BE2C (cell line): Measurements from ENCODE around the gene PAX9. TPM values are rescaled to one million over a fixed set of nuclear protein-coding genes. Genes with fewer than 3 reads are reported as not detected.

Source experiments
- DNase-seq: peaks from one replicate; pipeline ENCODE4 v3.0.0-alpha.2; 2020
- H3K27me3 ChIP-seq: fragments of 250-450 bp; sonication (Bioruptor Pico); 2 replicates; pipeline ENCODE4 v1.5.1; 2020; ENCODE audit warnings: mild to moderate bottlenecking
- H3K36me3 ChIP-seq: fragments of 250-450 bp; sonication (Bioruptor Pico); 2 replicates; pipeline ENCODE4 v1.5.1; 2020; ENCODE audit warnings: mild to moderate bottlenecking
- H3K4me1 ChIP-seq: fragments of 250-450 bp; sonication (Bioruptor Pico); 2 replicates; pipeline ENCODE4 v1.5.1; 2020
- H3K4me3 ChIP-seq: 2 replicates; pipeline ENCODE4 v1.5.1; 2011; ENCODE audit warnings: low read depth, low read length
- H3K9me3 ChIP-seq: fragments of 250-450 bp; sonication (Bioruptor Pico); 2 replicates; pipeline ENCODE4 v1.5.1; 2020
- polyA plus RNA-seq: library from polyadenylated mRNA; unstranded; fragments of >200 nt; gene quantifications from one replicate; pipeline ENCODE4 v1.2.1, GENCODE V29; 2012; ENCODE audit warnings: low read depth, missing spikeins; ENCODE audit not compliant: insufficient read length, insufficient read depth
- TF ChIP-seq, protein P1 (sequence below): IDR thresholded peaks from 2 replicates; pipeline ENCODE4 v1.5.1; 2012; ENCODE audit warnings: mild to moderate bottlenecking, low read depth, low read length

PAX9 gene
- polyA plus RNA-seq = not detected

- Histone ChIP-seq H3K4me1 (no peaks in the 10 kb centered on the region), H3K9me3 (no peaks in the 10 kb centered on the region), H3K36me3 (no peaks in the 10 kb centered on the region), H3K27me3 (peaks cover 98% of the 10 kb centered on the region), H3K4me3 (no peak within 1 kb of the TSS)
- TF ChIP-seq, protein P1, sequence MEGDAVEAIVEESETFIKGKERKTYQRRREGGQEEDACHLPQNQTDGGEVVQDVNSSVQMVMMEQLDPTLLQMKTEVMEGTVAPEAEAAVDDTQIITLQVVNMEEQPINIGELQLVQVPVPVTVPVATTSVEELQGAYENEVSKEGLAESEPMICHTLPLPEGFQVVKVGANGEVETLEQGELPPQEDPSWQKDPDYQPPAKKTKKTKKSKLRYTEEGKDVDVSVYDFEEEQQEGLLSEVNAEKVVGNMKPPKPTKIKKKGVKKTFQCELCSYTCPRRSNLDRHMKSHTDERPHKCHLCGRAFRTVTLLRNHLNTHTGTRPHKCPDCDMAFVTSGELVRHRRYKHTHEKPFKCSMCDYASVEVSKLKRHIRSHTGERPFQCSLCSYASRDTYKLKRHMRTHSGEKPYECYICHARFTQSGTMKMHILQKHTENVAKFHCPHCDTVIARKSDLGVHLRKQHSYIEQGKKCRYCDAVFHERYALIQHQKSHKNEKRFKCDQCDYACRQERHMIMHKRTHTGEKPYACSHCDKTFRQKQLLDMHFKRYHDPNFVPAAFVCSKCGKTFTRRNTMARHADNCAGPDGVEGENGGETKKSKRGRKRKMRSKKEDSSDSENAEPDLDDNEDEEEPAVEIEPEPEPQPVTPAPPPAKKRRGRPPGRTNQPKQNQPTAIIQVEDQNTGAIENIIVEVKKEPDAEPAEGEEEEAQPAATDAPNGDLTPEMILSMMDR = no peak
- peak; percentile 43 for DNase-seq
Observed at GRCh38 chr14:36661506-36662257, at the start of gene PAX9. Gene PAX9, plus strand, starts transcription at chr14:36661860. Its CDS starts 230 bp downstream, at chr14:36662090.

GRCh38 chr14:36617824-36618223 lies 43.8 kb upstream of the PAX9 start:
- H3K9me3 ChIP-seq = no peaks in the 10 kb centered on the region
- no peaks in the 10 kb centered on the region for H3K36me3 ChIP-seq
- H3K27me3 ChIP-seq = no peaks in the 10 kb centered on the region
- no peak for DNase-seq
- H3K4me1 ChIP-seq = no peaks in the 10 kb centered on the region
- H3K4me3 ChIP-seq = no peak overlapping the region
- TF ChIP-seq, protein P1 = no peak

DNA sequence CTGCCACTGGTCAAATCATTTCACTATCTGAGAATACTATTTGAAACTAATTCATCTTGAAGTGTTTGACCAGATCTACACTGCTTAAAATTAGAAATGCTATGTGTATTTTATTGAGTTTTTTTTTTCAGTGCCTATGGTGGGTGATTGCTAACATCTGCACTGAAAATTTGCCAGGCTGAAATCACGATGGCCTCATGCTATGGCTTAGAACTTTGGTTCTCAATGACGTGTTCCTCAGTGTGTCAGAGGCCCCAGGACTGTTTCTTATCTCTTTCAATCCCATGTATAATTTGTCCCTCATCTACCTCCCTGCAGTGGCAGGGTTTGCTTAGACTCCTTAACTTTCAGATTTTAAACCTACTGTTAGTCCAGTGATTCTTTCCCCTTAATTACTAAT lies 43.0 kb upstream of the PAX9 start:
- Histone ChIP-seq H3K27me3 (no peaks in the 10 kb centered on the region), H3K36me3 (no peaks in the 10 kb centered on the region), H3K4me3 (no peak overlapping the region), H3K9me3 (no peaks in the 10 kb centered on the region), H3K4me1 (no peaks in the 10 kb centered on the region)
- no peak for DNase-seq
- TF ChIP-seq, protein P1 = no peak

DNA sequence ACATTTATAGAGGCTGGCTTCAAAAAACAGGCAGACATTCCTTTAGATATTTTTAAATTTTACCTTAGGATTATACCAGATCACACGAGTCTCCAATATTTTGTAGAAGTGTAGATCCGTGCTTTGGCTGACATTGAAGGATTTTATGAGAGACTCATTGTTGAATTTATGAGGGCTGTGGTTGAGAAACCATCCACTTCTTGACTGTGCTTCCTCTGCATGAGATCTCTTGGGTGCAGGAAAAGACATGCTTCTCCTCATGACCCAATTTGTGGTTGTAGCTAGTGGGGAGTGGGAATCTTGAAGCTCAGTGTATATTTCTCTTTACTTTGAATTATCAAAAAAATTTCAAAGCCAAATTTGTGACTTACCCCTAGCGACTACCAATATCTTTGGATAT lies 42.5 kb upstream of the PAX9 start:
- no peaks in the 10 kb centered on the region for H3K27me3 ChIP-seq
- H3K4me3 ChIP-seq = no peak overlapping the region
- TF ChIP-seq, protein P1 = no peak
- no peaks in the 10 kb centered on the region for H3K36me3 ChIP-seq
- H3K4me1 ChIP-seq = no peaks in the 10 kb centered on the region
- no peak for DNase-seq
- no peaks in the 10 kb centered on the region for H3K9me3 ChIP-seq

DNA sequence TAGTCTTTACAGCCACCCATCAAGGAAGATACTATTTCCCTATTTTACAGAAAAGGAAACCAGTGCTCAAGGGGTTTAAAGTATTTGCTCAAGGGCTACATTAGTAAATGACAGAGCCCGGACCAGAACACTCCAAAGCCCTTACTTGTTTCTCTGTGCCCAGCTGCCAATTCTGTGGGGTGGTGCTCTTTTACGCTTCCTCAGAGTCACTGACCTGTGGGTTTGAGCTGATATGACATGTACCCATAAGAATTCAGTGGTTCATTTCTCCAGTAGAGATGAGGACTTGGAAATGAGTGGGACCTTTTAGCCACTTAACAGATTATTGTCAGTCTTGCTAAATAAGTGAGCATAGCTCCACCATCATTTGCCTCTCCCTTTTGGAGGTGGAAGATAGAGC lies 41.8 kb upstream of the PAX9 start:
- no peak overlapping the region for H3K4me3 ChIP-seq
- no peaks in the 10 kb centered on the region for H3K36me3 ChIP-seq
- H3K4me1 ChIP-seq = no peaks in the 10 kb centered on the region
- TF ChIP-seq, protein P1 = no peak
- no peak for DNase-seq
- no peaks in the 10 kb centered on the region for H3K27me3 ChIP-seq
- H3K9me3 ChIP-seq = no peaks in the 10 kb centered on the region

DNA sequence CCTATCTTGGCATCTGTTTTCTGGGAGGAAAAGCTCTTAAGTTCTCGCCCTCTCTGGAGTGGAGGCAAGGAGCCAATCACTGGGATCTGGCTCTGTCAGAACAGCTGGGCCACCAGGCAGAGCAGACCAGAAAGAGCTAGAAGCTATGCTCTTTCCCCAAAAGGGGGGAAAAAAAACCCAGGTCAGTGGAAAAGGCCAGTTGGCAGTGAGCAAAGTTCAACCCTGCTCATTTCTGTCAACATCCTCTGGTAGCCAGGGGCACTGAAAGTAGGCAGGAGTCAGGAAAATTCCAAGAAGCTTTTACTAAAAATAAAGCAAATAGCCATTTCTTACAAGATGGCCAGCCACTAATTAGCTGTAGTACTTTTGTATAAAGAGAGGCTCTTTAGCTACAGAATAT lies 36.6 kb upstream of the PAX9 start:
- Histone ChIP-seq H3K9me3 (no peaks in the 10 kb centered on the region), H3K36me3 (no peaks in the 10 kb centered on the region), H3K4me1 (no peaks in the 10 kb centered on the region), H3K27me3 (no peaks in the 10 kb centered on the region), H3K4me3 (no peak overlapping the region)
- DNase-seq = no peak
- TF ChIP-seq, protein P1 = no peak
